A549 (cell line): Measurements from ENCODE around the gene SVIL.

Experiments
- BHLHE40 ChIP-seq: IDR thresholded peaks from 2 replicates; pipeline ENCODE4 v1.6.1; 2012; ENCODE audit warnings: low read depth, low read length, inconsistent platforms
- CEBPB ChIP-seq, 2 experiments: fragments of >200 bp in 1 of 2; sonication (Bioruptor Twin) in 1 of 2; formaldehyde crosslinking in 1 of 2; IDR thresholded peaks; 2 replicates each; pipeline ENCODE4 v1.6.1; 2012 to 2016
- CTCF ChIP-seq: fragments of >200 bp; sonication (Bioruptor Twin); formaldehyde crosslinking; IDR thresholded peaks from 3 replicates; pipeline ENCODE4 v1.5.1; 2016
- HMGXB4 ChIP-seq: fragments of 250-450 bp; sonication (Bioruptor Pico); IDR thresholded peaks from 2 replicates; pipeline ENCODE4 v1.5.0; 2021; ENCODE audit warnings: mild to moderate bottlenecking, moderate library complexity, borderline replicate concordance
- JUN ChIP-seq, 2 experiments: fragments of >200 bp; sonication (Bioruptor Twin); formaldehyde crosslinking; IDR thresholded peaks; 2 replicates in 1 of 2; 3 replicates in 1 of 2; pipeline ENCODE4 v1.6.1; 2016 to 2017
- KDM5A ChIP-seq: fragments of 200-600 bp; sonication (generic); IDR thresholded peaks from 2 replicates; pipeline ENCODE4 v1.6.1; 2016; ENCODE audit warnings: antibody characterized with exemption, mild to moderate bottlenecking
- RAD21 ChIP-seq, 2 experiments: fragments of >200 bp in 1 of 2; sonication (Bioruptor Twin) in 1 of 2; formaldehyde crosslinking in 1 of 2; IDR thresholded peaks in 1 of 2; conservative IDR thresholded peaks in 1 of 2; 2 replicates in 1 of 2; 3 replicates in 1 of 2; pipeline ENCODE4 v1.6.1; 2012 to 2018; ENCODE audit warnings: inconsistent platforms in 1 of 2
- SMC3 ChIP-seq: fragments of >200 bp; sonication (Bioruptor Twin); formaldehyde crosslinking; IDR thresholded peaks from 3 replicates; pipeline ENCODE4 v1.6.1; 2018; ENCODE audit warnings: inconsistent platforms
- TP53 ChIP-seq: fragments of 250-450 bp; sonication (Bioruptor Pico); IDR thresholded peaks from 2 replicates; pipeline ENCODE4 v1.5.0; 2021; ENCODE audit warnings: mild to moderate bottlenecking, moderate library complexity
- USF2 ChIP-seq: fragments of 450-650 bp; IDR thresholded peaks from 2 replicates; pipeline ENCODE4 v1.6.1; 2014; ENCODE audit warnings: antibody characterized with exemption

- no peak for TF ChIP-seq JUN (IDR thresholded peaks at IDR 0.05)
- TF ChIP-seq KDM5A, result no peak
- no peak for TF ChIP-seq BHLHE40
- TF ChIP-seq USF2, result no peak
- TF ChIP-seq CTCF, result no peak
- no peak for TF ChIP-seq SMC3
- no peak for TF ChIP-seq HMGXB4 (CRISPR knock-in tag)
- no peak for TF ChIP-seq CEBPB (IDR thresholded peaks at IDR 0.05)
- no peak for TF ChIP-seq TP53 (CRISPR knock-in tag)
- no peak for TF ChIP-seq RAD21 (conservative IDR thresholded peaks at IDR 0.05 in 1 of 2, IDR thresholded peaks at IDR 0.05 in 1 of 2)
Measured at GRCh38 chr10:29479981-29480954, 154.5 kb downstream of the SVIL start.
